Effector memory CD8-positive, alpha-beta T cell (primary cell): ENCODE results near the gene TLE5.
A peak's percentile ranks its signal among the peaks of the same experiment; 100 is the strongest.
"Not testable (repeated sequence)": the region's sequence is repeated elsewhere in the genome, so short reads cannot be mapped to it uniquely, and the experiment has no call there.

Experiments used
- ATAC-seq: fragments of 150-1000 bp; cut with Tn5 transposase; replicated peaks from 2 replicates; pipeline ENCODE4 v1.10.0; 2021; ENCODE audit warnings: mild to moderate bottlenecking, moderate library complexity
- DNase-seq, 3 experiments: peaks; one replicate each; pipeline ENCODE4 v3.0.0; 2021
- H3K27ac Mint-ChIP-seq, 2 donors: one replicate each; pipeline ENCODE4 v1.8.0; 2022; ENCODE audit warnings: mild to moderate bottlenecking in 2 of 2, mixed read lengths in 2 of 2, moderate library complexity in 2 of 2
- H3K27me3 Mint-ChIP-seq, 2 donors: one replicate each; pipeline ENCODE4 v1.8.0; 2022; ENCODE audit warnings: mixed read lengths in 2 of 2
- H3K36me3 Mint-ChIP-seq: one replicate; pipeline ENCODE4 v1.8.0; 2022; ENCODE audit warnings: mild to moderate bottlenecking, moderate library complexity, mixed read lengths; ENCODE audit not compliant: insufficient read depth
- H3K4me1 Mint-ChIP-seq, 2 donors: one replicate each; pipeline ENCODE4 v1.8.0; 2022; ENCODE audit warnings: low read depth in 2 of 2, mixed read lengths in 2 of 2
- H3K4me3 Mint-ChIP-seq, 2 donors: one replicate each; pipeline ENCODE4 v1.8.0; 2022; ENCODE audit warnings: mild to moderate bottlenecking in 2 of 2, mixed read lengths in 2 of 2, moderate library complexity in 2 of 2
- H3K9me3 Mint-ChIP-seq, 2 donors: one replicate each; pipeline ENCODE4 v1.8.0; 2022; ENCODE audit warnings: mixed read lengths in 2 of 2

TLE5 gene

GRCh38 chr19:3054265-3054971 is 7.9 kb downstream of the TLE5 start:
- ATAC-seq, result no peak
- Mint-ChIP-seq H3K36me3 (peaks cover 58% of the 10 kb centered on the region), H3K4me1 (peaks cover 12 to 28% of the 10 kb centered on the region in 2 donors), H3K27me3 (no peaks in the 10 kb centered on the region), H3K4me3 (no peak overlapping the region), H3K27ac (peak overlapping the region; percentile 68 to 74), H3K9me3 (no peaks in the 10 kb centered on the region)
- DNase-seq, result no peak

- Mint-ChIP-seq H3K9me3 (no peaks in the 10 kb centered on the region), H3K27ac (peak overlapping the region in 1 of 2 donors; percentile 74), H3K36me3 (peaks cover 53% of the 10 kb centered on the region), H3K4me1 (peaks cover 14 to 29% of the 10 kb centered on the region in 2 donors), H3K27me3 (no peaks in the 10 kb centered on the region), H3K4me3 (no peak overlapping the region)
- ATAC-seq (no peak), DNase-seq (no peak)
These were observed 8.5 kb downstream of the TLE5 start for GRCh38 chr19:3053780-3054179.

GRCh38 chr19:3053218-3053621 is 9.1 kb downstream of the TLE5 start:
- no peak overlapping the region for H3K4me3 Mint-ChIP-seq
- no peak overlapping the region for H3K27ac Mint-ChIP-seq
- H3K27me3 Mint-ChIP-seq, result no peaks in the 10 kb centered on the region
- H3K9me3 Mint-ChIP-seq, result no peaks in the 10 kb centered on the region
- no peak for DNase-seq
- peaks cover 47% of the 10 kb centered on the region for H3K36me3 Mint-ChIP-seq
- peak; percentile 7 for ATAC-seq
- peaks cover 10 to 23% of the 10 kb centered on the region in 2 donors for H3K4me1 Mint-ChIP-seq

- not testable (repeated sequence) for H3K4me3 Mint-ChIP-seq, H3K27me3 Mint-ChIP-seq, DNase-seq, H3K27ac Mint-ChIP-seq, H3K9me3 Mint-ChIP-seq, ATAC-seq
- H3K4me1 Mint-ChIP-seq, result peaks cover 12 to 13% of the 10 kb centered on the region in 2 donors
- H3K36me3 Mint-ChIP-seq, result peaks cover 28% of the 10 kb centered on the region
These were observed 12.3 kb downstream of the TLE5 start for GRCh38 chr19:3050016-3050415.

GRCh38 chr19:3049089-3049488 is 13.2 kb downstream of the TLE5 start:
- H3K27ac Mint-ChIP-seq, result peak overlapping the region in 1 of 2 donors; percentile 69
- H3K4me3 Mint-ChIP-seq, result peak overlapping the region in 1 of 2 donors; percentile 29
- no peak for DNase-seq
- peaks cover 23% of the 10 kb centered on the region for H3K36me3 Mint-ChIP-seq
- no peaks in the 10 kb centered on the region for H3K9me3 Mint-ChIP-seq
- no peaks in the 10 kb centered on the region for H3K27me3 Mint-ChIP-seq
- peaks cover 9% of the 10 kb centered on the region in 2 donors for H3K4me1 Mint-ChIP-seq
- no peak for ATAC-seq

- H3K36me3 Mint-ChIP-seq, result peaks cover 20% of the 10 kb centered on the region
- DNase-seq (no peak), ATAC-seq (no peak)
- peak overlapping the region in 1 of 2 donors; percentile 83 for H3K4me3 Mint-ChIP-seq
- no peaks in the 10 kb centered on the region for H3K27me3 Mint-ChIP-seq
- H3K27ac Mint-ChIP-seq, result peak overlapping the region in 1 of 2 donors; percentile 61
- no peaks in the 10 kb centered on the region for H3K9me3 Mint-ChIP-seq
- peaks cover 9% of the 10 kb centered on the region in 2 donors for H3K4me1 Mint-ChIP-seq
These were observed 14.1 kb downstream of the TLE5 start for GRCh38 chr19:3048190-3048533.

- H3K36me3 Mint-ChIP-seq, result peaks cover 14% of the 10 kb centered on the region
- no peaks in the 10 kb centered on the region for H3K9me3 Mint-ChIP-seq
- peak overlapping the region; percentile 77 to 83 for H3K4me3 Mint-ChIP-seq
- H3K27ac Mint-ChIP-seq, result peak overlapping the region; percentile 20 to 61
- peak; percentile 84 for ATAC-seq
- H3K27me3 Mint-ChIP-seq, result no peaks in the 10 kb centered on the region
- peaks cover 9% of the 10 kb centered on the region in 2 donors for H3K4me1 Mint-ChIP-seq
- peak; percentile 36 to 41 (median 39) for DNase-seq
These were observed 14.7 kb downstream of the TLE5 start for GRCh38 chr19:3047496-3048189.

GRCh38 chr19:3046698-3047495 is 15.4 kb downstream of the TLE5 start:
- no peaks in the 10 kb centered on the region for H3K9me3 Mint-ChIP-seq
- peak overlapping the region; percentile 20 to 61 for H3K27ac Mint-ChIP-seq
- H3K4me3 Mint-ChIP-seq, result peak overlapping the region; percentile 77 to 83
- ATAC-seq, result no peak
- no peaks in the 10 kb centered on the region for H3K27me3 Mint-ChIP-seq
- DNase-seq, result no peak
- H3K4me1 Mint-ChIP-seq, result peaks cover 9 to 12% of the 10 kb centered on the region in 2 donors
- H3K36me3 Mint-ChIP-seq, result peaks cover 8% of the 10 kb centered on the region

GRCh38 chr19:3045885-3046697 is 16.2 kb downstream of the TLE5 start:
- Mint-ChIP-seq H3K27ac (no peak overlapping the region), H3K4me3 (peak overlapping the region; percentile 27 to 46), H3K4me1 (peaks cover 9 to 14% of the 10 kb centered on the region in 2 donors), H3K9me3 (no peaks in the 10 kb centered on the region), H3K27me3 (no peaks in the 10 kb centered on the region), H3K36me3 (peaks cover 8% of the 10 kb centered on the region)
- DNase-seq (no peak), ATAC-seq (no peak)

GRCh38 chr19:3045191-3045590 is 17.1 kb downstream of the TLE5 start:
- H3K4me1 Mint-ChIP-seq, result peaks cover 9 to 14% of the 10 kb centered on the region in 2 donors
- DNase-seq (no peak), ATAC-seq (no peak)
- H3K27ac Mint-ChIP-seq, result no peak overlapping the region
- H3K4me3 Mint-ChIP-seq, result no peak overlapping the region
- H3K27me3 Mint-ChIP-seq, result no peaks in the 10 kb centered on the region
- H3K9me3 Mint-ChIP-seq, result no peaks in the 10 kb centered on the region
- H3K36me3 Mint-ChIP-seq, result peaks cover 8% of the 10 kb centered on the region

GRCh38 chr19:3042621-3043267 is 19.6 kb downstream of the TLE5 start:
- Mint-ChIP-seq H3K9me3 (no peaks in the 10 kb centered on the region), H3K27ac (no peak overlapping the region), H3K4me3 (no peak overlapping the region), H3K27me3 (no peaks in the 10 kb centered on the region), H3K36me3 (peaks cover 7% of the 10 kb centered on the region), H3K4me1 (peaks cover 4 to 13% of the 10 kb centered on the region in 2 donors)
- ATAC-seq, result no peak
- no peak for DNase-seq

- Mint-ChIP-seq H3K27me3 (no peaks in the 10 kb centered on the region), H3K4me3 (no peak overlapping the region), H3K9me3 (no peaks in the 10 kb centered on the region), H3K36me3 (peaks cover 4% of the 10 kb centered on the region), H3K4me1 (peaks cover under 1 to 10% of the 10 kb centered on the region in 2 donors), H3K27ac (no peak overlapping the region)
- no peak for ATAC-seq
- no peak for DNase-seq
These were observed 20.3 kb downstream of the TLE5 start for GRCh38 chr19:3041761-3042620.
